Panc1 (cell line): Measurements from ENCODE around the gene AWAT2.

Source experiments
- POLR2AphosphoS5 ChIP-seq: IDR thresholded peaks from 2 replicates; pipeline ENCODE4 v1.6.1; 2012; ENCODE audit warnings: mild to moderate bottlenecking, low read depth, low read length, moderate library complexity
- SIN3A ChIP-seq: IDR thresholded peaks from 2 replicates; pipeline ENCODE4 v1.6.1; 2012; ENCODE audit warnings: low read depth, mild to moderate bottlenecking, low read length, moderate library complexity, borderline replicate concordance; ENCODE audit not compliant: insufficient read depth
- TF ChIP-seq, protein P1 (sequence below): fragments of 450-650 bp; IDR thresholded peaks from 2 replicates; pipeline ENCODE4 v1.5.1; 2017; ENCODE audit warnings: mild to moderate bottlenecking
- TF ChIP-seq, protein P2 (sequence below), 2 experiments: IDR thresholded peaks; 2 replicates each; pipeline ENCODE4 v1.6.1; 2011 to 2012; ENCODE audit warnings: low read depth in 2 of 2, control low read depth in 1 of 2, low read length in 1 of 2, mild to moderate bottlenecking in 1 of 2, moderate library complexity in 1 of 2; ENCODE audit not compliant: insufficient read depth in 1 of 2

DNA sequence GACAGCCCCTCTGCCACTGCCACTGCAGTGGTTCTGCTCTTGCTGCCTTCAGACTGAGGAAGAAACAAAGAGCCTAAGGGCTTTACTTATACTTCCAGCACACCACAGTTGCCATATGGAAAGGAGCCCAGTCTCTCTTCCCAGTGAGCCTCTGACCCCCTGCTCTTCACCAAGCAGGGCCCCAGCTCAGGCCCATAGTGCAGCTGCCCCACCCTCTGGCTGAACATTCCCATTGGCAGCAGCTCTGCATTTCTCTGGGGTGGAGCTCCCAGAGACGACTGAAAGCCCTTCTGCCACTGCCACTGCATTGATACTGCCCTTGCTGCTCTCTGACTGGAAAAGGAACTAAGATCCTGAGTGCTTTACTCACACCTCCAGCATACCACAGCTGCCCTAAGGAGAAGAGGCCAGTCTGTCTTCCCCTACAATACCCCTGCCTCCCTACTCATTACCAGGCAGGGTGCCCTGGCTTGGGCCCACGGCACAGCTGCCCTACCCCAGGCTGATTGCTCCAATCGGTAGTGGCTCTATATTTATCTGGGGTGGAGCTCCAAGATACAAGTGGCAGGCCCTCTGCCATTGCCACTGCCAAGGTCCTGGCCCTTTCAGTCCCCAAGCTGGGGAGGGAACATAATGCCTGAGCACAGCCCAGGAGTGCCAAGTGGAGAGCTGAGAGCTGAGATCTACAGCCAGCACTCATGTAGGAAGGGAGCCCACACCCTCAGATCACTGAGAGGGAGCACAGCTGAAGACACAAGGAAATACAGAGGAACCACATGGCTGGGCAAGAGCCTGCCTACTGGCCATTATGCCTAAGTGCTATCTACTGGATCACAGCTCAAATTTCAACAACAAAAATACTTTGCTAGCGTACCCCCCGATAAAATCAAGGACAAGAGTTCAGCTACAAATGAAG lies 36.0 kb downstream of the AWAT2 start:
- TF ChIP-seq, protein P1, sequence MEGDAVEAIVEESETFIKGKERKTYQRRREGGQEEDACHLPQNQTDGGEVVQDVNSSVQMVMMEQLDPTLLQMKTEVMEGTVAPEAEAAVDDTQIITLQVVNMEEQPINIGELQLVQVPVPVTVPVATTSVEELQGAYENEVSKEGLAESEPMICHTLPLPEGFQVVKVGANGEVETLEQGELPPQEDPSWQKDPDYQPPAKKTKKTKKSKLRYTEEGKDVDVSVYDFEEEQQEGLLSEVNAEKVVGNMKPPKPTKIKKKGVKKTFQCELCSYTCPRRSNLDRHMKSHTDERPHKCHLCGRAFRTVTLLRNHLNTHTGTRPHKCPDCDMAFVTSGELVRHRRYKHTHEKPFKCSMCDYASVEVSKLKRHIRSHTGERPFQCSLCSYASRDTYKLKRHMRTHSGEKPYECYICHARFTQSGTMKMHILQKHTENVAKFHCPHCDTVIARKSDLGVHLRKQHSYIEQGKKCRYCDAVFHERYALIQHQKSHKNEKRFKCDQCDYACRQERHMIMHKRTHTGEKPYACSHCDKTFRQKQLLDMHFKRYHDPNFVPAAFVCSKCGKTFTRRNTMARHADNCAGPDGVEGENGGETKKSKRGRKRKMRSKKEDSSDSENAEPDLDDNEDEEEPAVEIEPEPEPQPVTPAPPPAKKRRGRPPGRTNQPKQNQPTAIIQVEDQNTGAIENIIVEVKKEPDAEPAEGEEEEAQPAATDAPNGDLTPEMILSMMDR: no peak
- no peak for TF ChIP-seq SIN3A
- TF ChIP-seq POLR2AphosphoS5: no peak
- TF ChIP-seq, protein P2, sequence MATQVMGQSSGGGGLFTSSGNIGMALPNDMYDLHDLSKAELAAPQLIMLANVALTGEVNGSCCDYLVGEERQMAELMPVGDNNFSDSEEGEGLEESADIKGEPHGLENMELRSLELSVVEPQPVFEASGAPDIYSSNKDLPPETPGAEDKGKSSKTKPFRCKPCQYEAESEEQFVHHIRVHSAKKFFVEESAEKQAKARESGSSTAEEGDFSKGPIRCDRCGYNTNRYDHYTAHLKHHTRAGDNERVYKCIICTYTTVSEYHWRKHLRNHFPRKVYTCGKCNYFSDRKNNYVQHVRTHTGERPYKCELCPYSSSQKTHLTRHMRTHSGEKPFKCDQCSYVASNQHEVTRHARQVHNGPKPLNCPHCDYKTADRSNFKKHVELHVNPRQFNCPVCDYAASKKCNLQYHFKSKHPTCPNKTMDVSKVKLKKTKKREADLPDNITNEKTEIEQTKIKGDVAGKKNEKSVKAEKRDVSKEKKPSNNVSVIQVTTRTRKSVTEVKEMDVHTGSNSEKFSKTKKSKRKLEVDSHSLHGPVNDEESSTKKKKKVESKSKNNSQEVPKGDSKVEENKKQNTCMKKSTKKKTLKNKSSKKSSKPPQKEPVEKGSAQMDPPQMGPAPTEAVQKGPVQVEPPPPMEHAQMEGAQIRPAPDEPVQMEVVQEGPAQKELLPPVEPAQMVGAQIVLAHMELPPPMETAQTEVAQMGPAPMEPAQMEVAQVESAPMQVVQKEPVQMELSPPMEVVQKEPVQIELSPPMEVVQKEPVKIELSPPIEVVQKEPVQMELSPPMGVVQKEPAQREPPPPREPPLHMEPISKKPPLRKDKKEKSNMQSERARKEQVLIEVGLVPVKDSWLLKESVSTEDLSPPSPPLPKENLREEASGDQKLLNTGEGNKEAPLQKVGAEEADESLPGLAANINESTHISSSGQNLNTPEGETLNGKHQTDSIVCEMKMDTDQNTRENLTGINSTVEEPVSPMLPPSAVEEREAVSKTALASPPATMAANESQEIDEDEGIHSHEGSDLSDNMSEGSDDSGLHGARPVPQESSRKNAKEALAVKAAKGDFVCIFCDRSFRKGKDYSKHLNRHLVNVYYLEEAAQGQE (IDR thresholded peaks at IDR 0.05; ENCODE audit: insufficient read depth in 1 of 2, low read depth in 2 of 2, low read length in 1 of 2): no peak
